Ovary (tissue), 9 donors: ENCODE results near the gene MIOS. TPM values are rescaled to one million over a fixed set of nuclear protein-coding genes. Genes with fewer than 3 reads are reported as not detected.
A peak's percentile ranks its signal among the peaks of the same experiment; 100 is the strongest.

Experiments used
- DNase-seq, 5 donors: peaks; one replicate each; pipeline ENCODE4 v3.0.0-alpha.2; 2019 to 2020
- H3K27ac ChIP-seq, 2 donors: fragments of 200-600 bp; one replicate each; pipeline versions ENCODE4 v1.5.1 to v1.8.0; 2019 to 2022
- H3K27me3 ChIP-seq: fragments of 200-600 bp; one replicate; pipeline ENCODE4 v1.8.0; 2022
- H3K36me3 ChIP-seq: fragments of 200-600 bp; sonication (generic); one replicate; pipeline ENCODE4 v1.5.1; 2019
- H3K4me1 ChIP-seq: one replicate; pipeline ENCODE4 v1.8.1; 2013; ENCODE audit warnings: mild to moderate bottlenecking, moderate library complexity; ENCODE audit not compliant: insufficient read depth
- H3K4me3 ChIP-seq: fragments of 200-600 bp; sonication (generic); one replicate; pipeline ENCODE4 v1.5.1; 2017
- H3K9me3 ChIP-seq, 2 donors: fragments of 200-600 bp in 1 of 2; sonication (generic) in 1 of 2; one replicate each; pipeline versions ENCODE4 v1.5.1 to v1.8.1; 2013 to 2019; ENCODE audit warnings: mild to moderate bottlenecking in 1 of 2, moderate library complexity in 1 of 2
- EP300 ChIP-seq: sonication (generic); formaldehyde crosslinking; IDR thresholded peaks from one replicate; pipeline ENCODE4 v1.6.1; 2017; ENCODE audit warnings: antibody characterized with exemption
- POLR2A ChIP-seq: fragments of 450-650 bp; IDR thresholded peaks from one replicate; pipeline ENCODE4 v1.6.1; 2017; ENCODE audit warnings: antibody characterized with exemption, mild to moderate bottlenecking, moderate library complexity
- WGBS, 3 donors: extraction: QIAGEN DNeasy Blood & Tissue Kit in 1 of 3; methylation state at CpG; one replicate each; pipeline versions ENCODE4 v1.1.5 to v1.1.7; 2013 to 2017; 5-methylcytosine and 5-hydroxymethylcytosine counted together
- intact Hi-C, 4 donors: fragments of 100-400 bp; cut with DNase I; formaldehyde crosslinking; loops; one replicate each; pipeline versions ENCODE4 v1.11.0 to v1.15.1; 2022 to 2023
- polyA plus RNA-seq, 2 donors: library from polyadenylated mRNA; stranded (reverse); fragments of 200-250 nt in 1 of 2; fragments of 350-450 nt in 1 of 2; fragmentation: Illumina TruSeq in 1 of 2; extraction: RNeasy Lipid Tissue Mini Kit (QIAGEN cat#74804) in 1 of 2; gene quantifications; one replicate each; pipeline ENCODE4 v1.2.3, GENCODE V29; 2013 to 2014
- total RNA-seq, 7 donors: library from RNA; depleted of rRNA in 2 of 7; stranded (reverse); fragments of >200 nt in 2 of 7; fragmentation: NEBNext Ultra II Directional in 3 of 7; extraction: Animal tissue kit (Norgen Biotek cat#: 25700) in 3 of 7; gene quantifications; one replicate each; pipeline versions ENCODE4 v1.1.0 to v1.2.4, GENCODE V29; 2016 to 2023
- TF ChIP-seq, protein P1 (sequence below), 3 donors: fragments of 450-650 bp in 2 of 3; fragments of 200-600 bp in 1 of 3; IDR thresholded peaks; one replicate each; pipeline versions ENCODE4 v1.5.1 to v1.8.0; 2016 to 2022; ENCODE audit warnings: antibody characterized with exemption in 3 of 3, mild to moderate bottlenecking in 1 of 3
- donor health status: DM: no; HTN: no; CAD: no; lungs with moderate emphysema.
- donor health status: DM: no; HTN: no; CAD: no.
- donor health status: Bipolar disorder and iron deficiency.
- donor health status: DM: yes; HTN: yes; CAD: no.
- donor health status: DM: no; HTN: no; CAD: no.
- donor health status: DM: yes; HTN: yes; CAD: no.

The MIOS gene
- total and polyA plus RNA-seq, 9 donors, result 11.2 to 49.2 (median 26.9) TPM

DNA sequence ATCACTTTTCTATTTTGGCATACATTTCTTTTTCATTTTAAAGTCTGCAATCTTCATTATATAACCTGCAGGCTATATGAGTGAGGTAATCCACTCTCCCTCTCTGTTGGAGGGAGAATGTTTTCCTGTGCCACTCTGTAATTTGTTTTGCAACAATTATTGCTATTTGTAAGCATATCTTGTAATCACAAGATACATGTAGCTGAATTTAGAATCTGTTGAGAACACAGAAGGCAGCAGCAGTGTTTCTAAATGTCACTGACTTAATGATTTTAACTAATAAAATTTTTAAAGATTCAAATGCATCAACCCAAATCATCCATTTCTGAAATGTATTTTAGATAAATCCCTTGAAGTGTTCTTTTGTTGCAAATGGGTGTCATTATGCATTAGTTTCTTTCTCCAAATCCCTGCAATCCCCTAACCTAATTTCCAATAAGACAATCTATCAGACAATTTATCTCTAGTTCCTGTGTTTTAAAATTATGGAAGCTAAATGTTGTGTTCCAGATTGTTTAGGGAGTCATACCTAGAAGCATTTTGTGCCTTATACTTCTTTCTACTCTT is 54.0 kb downstream of the MIOS start:
- Histone ChIP-seq H3K27me3 (no peaks in the 10 kb centered on the region), H3K27ac (no peak overlapping the region), H3K4me1 (no peaks in the 10 kb centered on the region), H3K4me3 (no peak overlapping the region), H3K36me3 (no peaks in the 10 kb centered on the region), H3K9me3 (no peaks in the 10 kb centered on the region)
- intact Hi-C loops, result no loop called here
- TF ChIP-seq, protein P1, sequence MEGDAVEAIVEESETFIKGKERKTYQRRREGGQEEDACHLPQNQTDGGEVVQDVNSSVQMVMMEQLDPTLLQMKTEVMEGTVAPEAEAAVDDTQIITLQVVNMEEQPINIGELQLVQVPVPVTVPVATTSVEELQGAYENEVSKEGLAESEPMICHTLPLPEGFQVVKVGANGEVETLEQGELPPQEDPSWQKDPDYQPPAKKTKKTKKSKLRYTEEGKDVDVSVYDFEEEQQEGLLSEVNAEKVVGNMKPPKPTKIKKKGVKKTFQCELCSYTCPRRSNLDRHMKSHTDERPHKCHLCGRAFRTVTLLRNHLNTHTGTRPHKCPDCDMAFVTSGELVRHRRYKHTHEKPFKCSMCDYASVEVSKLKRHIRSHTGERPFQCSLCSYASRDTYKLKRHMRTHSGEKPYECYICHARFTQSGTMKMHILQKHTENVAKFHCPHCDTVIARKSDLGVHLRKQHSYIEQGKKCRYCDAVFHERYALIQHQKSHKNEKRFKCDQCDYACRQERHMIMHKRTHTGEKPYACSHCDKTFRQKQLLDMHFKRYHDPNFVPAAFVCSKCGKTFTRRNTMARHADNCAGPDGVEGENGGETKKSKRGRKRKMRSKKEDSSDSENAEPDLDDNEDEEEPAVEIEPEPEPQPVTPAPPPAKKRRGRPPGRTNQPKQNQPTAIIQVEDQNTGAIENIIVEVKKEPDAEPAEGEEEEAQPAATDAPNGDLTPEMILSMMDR (IDR thresholded peaks at IDR 0.05), result no peak
- TF ChIP-seq EP300, result no peak
- TF ChIP-seq POLR2A, result no peak
- no peak for DNase-seq

DNA sequence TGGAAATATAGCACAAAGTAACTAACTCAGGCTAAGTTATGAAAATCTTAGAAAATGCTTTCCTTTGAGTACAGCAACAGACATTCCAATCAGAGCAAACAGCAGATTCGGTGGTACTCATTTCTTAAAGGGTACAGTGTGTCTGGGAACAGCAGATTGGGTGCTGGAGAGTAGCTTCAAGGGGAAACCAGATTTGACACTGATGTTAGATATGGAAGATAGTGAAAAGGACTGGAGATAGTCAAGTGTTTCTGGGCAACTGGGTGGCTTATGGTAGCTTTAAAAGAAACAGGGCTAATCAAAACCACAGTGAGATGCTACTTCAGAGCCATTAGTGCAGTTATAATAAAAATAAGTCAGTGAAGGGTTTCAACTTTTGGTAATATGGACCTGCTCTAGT is 61.8 kb downstream of the MIOS start:
- intact Hi-C loops, result no loop called here
- Histone ChIP-seq H3K9me3 (no peaks in the 10 kb centered on the region), H3K4me1 (no peaks in the 10 kb centered on the region), H3K36me3 (no peaks in the 10 kb centered on the region), H3K27me3 (no peaks in the 10 kb centered on the region), H3K27ac (no peak overlapping the region), H3K4me3 (no peak overlapping the region)
- DNase-seq, result no peak
- 60 to 73% (median 68%) methylated on average over 1 of the region's 1 CpG for WGBS, 3 donors
- no peak for TF ChIP-seq EP300
- no peak for TF ChIP-seq POLR2A
- TF ChIP-seq, protein P1 (IDR thresholded peaks at IDR 0.05), result no peak

DNA sequence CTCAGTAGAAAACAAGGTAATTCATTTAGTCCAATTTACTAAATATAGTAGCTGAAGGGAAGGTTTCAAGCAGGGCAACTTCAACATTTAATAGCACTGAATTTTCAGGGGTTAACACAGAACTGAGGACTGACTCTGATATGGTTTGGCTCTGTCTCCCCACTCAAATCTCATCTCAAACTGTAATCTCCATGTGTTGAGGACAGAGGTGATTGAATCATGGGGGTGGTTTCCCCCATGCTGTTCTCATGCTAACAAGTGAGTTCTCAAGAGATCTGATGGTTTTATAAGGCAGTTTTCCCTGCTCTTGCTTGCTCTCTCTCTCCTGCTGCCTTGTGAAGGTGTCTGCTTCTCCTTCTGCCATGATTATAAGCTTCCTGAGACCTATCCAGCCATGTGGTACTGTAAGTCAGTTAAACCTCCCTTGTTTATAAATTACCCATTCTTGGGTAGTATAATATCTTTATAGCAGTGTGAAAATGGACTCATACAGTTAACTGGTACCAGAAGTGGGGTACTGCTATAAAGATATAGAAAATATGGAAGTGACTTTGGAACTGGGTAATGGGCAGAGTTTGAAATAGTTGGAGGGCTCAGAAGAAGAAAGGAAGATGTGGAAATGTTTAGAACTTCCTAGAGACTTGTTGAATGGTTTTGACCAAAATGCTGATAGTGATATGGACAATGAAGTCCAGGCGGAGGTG is 64.1 kb downstream of the MIOS start:
- intact Hi-C loops, result no loop called here
- H3K27ac ChIP-seq, result no peak overlapping the region

DNA sequence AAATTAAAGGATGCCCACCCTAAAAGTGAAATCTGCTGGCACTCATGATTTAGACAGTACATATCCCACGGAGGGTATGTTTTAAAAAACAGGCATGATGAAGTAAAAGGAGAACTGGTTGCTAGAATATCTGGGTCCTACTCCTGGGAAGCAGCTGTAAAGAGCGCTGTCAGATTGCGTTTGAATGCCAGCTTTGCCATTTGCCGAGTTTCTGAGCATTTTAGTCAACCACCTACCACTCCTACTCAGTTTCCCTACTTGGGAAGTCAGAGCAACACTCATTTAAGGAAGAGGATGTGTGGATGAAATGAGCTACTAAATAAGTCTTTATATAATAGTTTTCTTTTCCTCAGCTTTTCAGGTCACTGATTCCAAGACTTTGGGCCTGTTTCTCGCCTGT is 72.7 kb downstream of the MIOS start:
- no peaks in the 10 kb centered on the region for H3K27me3 ChIP-seq
- DNase-seq, result no peak
- WGBS, 3 donors, result 17 to 19% (median 18%) methylated on average over 5 of the region's 5 CpGs
- TF ChIP-seq EP300 (no peak), POLR2A (no peak)
- TF ChIP-seq, protein P1 (IDR thresholded peaks at IDR 0.05), result no peak
- no peaks in the 10 kb centered on the region for H3K36me3 ChIP-seq
- H3K4me1 ChIP-seq, result peaks cover 2% of the 10 kb centered on the region
- H3K9me3 ChIP-seq, result no peaks in the 10 kb centered on the region
- H3K27ac ChIP-seq, result peak overlapping the region in 1 of 2 donors; percentile 76
- intact Hi-C loops, result no loop called here
- peak overlapping the region; percentile 81 for H3K4me3 ChIP-seq

More for the DNA sequence above, 64.1 kb downstream of the MIOS start:
- Histone ChIP-seq H3K36me3 (no peaks in the 10 kb centered on the region), H3K27me3 (no peaks in the 10 kb centered on the region), H3K4me1 (no peaks in the 10 kb centered on the region), H3K4me3 (no peak overlapping the region), H3K9me3 (no peaks in the 10 kb centered on the region)
- WGBS, 3 donors, result 87 to 94% (median 89%) methylated on average over 1 of the region's 1 CpG
- DNase-seq, result no peak
- TF ChIP-seq EP300, result no peak
- no peak for TF ChIP-seq POLR2A
- TF ChIP-seq, protein P1 (IDR thresholded peaks at IDR 0.05), result no peak
